Measurements from ENCODE around the gene OR51A4.

DNA sequence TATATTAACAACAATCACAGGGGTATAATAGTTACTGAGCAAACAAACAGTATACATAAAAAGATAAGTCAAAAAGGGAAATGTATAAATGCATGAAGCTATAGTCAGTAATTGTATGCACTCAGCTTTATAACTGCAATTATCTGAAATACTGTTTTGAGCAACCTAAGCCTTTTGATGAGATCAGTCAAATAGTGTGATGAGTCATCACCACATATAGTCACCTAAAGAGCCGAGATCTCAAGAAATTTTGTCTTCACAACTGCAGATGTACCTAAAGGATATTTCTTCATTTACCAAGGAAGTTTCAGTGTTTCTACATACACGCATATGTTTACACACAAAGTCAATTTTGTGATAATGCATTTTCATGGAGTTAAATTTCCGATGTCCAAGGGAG lies 13.5 kb upstream of the OR51A4 start:
- TF ChIP-seq, protein P1, sequence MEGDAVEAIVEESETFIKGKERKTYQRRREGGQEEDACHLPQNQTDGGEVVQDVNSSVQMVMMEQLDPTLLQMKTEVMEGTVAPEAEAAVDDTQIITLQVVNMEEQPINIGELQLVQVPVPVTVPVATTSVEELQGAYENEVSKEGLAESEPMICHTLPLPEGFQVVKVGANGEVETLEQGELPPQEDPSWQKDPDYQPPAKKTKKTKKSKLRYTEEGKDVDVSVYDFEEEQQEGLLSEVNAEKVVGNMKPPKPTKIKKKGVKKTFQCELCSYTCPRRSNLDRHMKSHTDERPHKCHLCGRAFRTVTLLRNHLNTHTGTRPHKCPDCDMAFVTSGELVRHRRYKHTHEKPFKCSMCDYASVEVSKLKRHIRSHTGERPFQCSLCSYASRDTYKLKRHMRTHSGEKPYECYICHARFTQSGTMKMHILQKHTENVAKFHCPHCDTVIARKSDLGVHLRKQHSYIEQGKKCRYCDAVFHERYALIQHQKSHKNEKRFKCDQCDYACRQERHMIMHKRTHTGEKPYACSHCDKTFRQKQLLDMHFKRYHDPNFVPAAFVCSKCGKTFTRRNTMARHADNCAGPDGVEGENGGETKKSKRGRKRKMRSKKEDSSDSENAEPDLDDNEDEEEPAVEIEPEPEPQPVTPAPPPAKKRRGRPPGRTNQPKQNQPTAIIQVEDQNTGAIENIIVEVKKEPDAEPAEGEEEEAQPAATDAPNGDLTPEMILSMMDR (IDR thresholded peaks at IDR 0.05 in 8 of 11, conservative IDR thresholded peaks at IDR 0.05 in 3 of 11) = no peak
- TF ChIP-seq POLR2A (IDR thresholded peaks at IDR 0.05) (no peak), POLR2AphosphoS5 (IDR thresholded peaks at IDR 0.05) (no peak)
